ENCODE data around the gene NDUFAF7.

- TF ChIP-seq, protein P1, sequence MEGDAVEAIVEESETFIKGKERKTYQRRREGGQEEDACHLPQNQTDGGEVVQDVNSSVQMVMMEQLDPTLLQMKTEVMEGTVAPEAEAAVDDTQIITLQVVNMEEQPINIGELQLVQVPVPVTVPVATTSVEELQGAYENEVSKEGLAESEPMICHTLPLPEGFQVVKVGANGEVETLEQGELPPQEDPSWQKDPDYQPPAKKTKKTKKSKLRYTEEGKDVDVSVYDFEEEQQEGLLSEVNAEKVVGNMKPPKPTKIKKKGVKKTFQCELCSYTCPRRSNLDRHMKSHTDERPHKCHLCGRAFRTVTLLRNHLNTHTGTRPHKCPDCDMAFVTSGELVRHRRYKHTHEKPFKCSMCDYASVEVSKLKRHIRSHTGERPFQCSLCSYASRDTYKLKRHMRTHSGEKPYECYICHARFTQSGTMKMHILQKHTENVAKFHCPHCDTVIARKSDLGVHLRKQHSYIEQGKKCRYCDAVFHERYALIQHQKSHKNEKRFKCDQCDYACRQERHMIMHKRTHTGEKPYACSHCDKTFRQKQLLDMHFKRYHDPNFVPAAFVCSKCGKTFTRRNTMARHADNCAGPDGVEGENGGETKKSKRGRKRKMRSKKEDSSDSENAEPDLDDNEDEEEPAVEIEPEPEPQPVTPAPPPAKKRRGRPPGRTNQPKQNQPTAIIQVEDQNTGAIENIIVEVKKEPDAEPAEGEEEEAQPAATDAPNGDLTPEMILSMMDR (conservative IDR thresholded peaks at IDR 0.05; ENCODE audit: low read depth, low read length), result no peak
- TF ChIP-seq EZH2 (IDR thresholded peaks at IDR 0.05; ENCODE audit: borderline replicate concordance, low read depth, low read length, poor library complexity, severe bottlenecking), result no peak
These were observed 20.2 kb upstream of the NDUFAF7 start for GRCh38 chr2:37211212-37211611.

Data from A673 (cell line).